SK-N-SH (cell line): ENCODE measurements around the gene PPP3CA. TPM values are rescaled to one million over a fixed set of nuclear protein-coding genes. Genes with fewer than 3 reads are reported as not detected.

Experiments used
- CTCF ChIA-PET: fragments of 300-600, 350-600 bp; formaldehyde crosslinking; extraction: SDS; loops from one replicate; lab custom pipeline; 2021; lab: Yijun Ruan, JAX
- POLR2A ChIA-PET: fragments of 350-600 bp; sonication (Branson Sonifier 250); formaldehyde crosslinking; extraction: SDS; loops from one replicate; lab custom pipeline; 2020; ENCODE audit warnings: antibody characterized with exemption, inconsistent platforms; lab: Yijun Ruan, JAX
- DNase-seq: peaks from one replicate; pipeline ENCODE4 v3.0.0; 2012
- H2AFZ ChIP-seq: fragments of 200-600 bp; sonication (generic); 2 replicates; pipeline ENCODE4 v1.8.1; 2016; ENCODE audit warnings: antibody characterized with exemption, mild to moderate bottlenecking, low read depth
- H3F3A ChIP-seq: fragments of 200-600 bp; sonication (generic); replicated peaks from 2 replicates; pipeline ENCODE3; 2016; ENCODE audit warnings: antibody characterized with exemption, mild to moderate bottlenecking; ENCODE audit not compliant: insufficient read depth
- H3K27ac ChIP-seq, 2 experiments: fragments of 200-500 bp in 1 of 2; fragments of 200-600 bp in 1 of 2; sonication (Bioruptor generic) in 1 of 2; sonication (generic), shearing (Covaris generic) in 1 of 2; 2 replicates each; pipeline versions ENCODE4 v1.5.1 to v1.6.1; 2014 to 2016; ENCODE audit warnings: low read depth in 2 of 2, inconsistent platforms in 1 of 2, low read length in 1 of 2, mild to moderate bottlenecking in 1 of 2, mixed read lengths in 1 of 2
- H3K27me3 ChIP-seq: fragments of 200-600 bp; sonication (generic), shearing (Covaris generic); 2 replicates; pipeline ENCODE4 v1.6.1; 2016; ENCODE audit warnings: mixed run types; ENCODE audit not compliant: insufficient read depth
- H3K36me3 ChIP-seq, 2 experiments: fragments of 200-500 bp in 1 of 2; fragments of 200-600 bp in 1 of 2; sonication (Bioruptor generic) in 1 of 2; sonication (generic) in 1 of 2; replicated peaks in 1 of 2; 2 replicates each; pipeline versions ENCODE3 to v1.5.1; 2014 to 2016; ENCODE audit warnings: low read length in 1 of 2, mild to moderate bottlenecking in 1 of 2; ENCODE audit not compliant: insufficient read depth in 2 of 2, control insufficient read depth in 1 of 2
- H3K4me1 ChIP-seq, 2 experiments: fragments of 200-500 bp in 1 of 2; fragments of 200-600 bp in 1 of 2; sonication (Bioruptor generic) in 1 of 2; sonication (generic), shearing (Covaris generic) in 1 of 2; 2 replicates each; pipeline versions ENCODE4 v1.5.1 to v1.6.1; 2014 to 2016; ENCODE audit warnings: low read depth in 1 of 2, low read length in 1 of 2, mixed run types in 1 of 2; ENCODE audit not compliant: insufficient read depth in 2 of 2, control insufficient read depth in 1 of 2
- H3K4me2 ChIP-seq: fragments of 200-600 bp; sonication (generic), shearing (Covaris generic); 2 replicates; pipeline ENCODE4 v1.6.1; 2017; ENCODE audit warnings: mixed run types
- H3K4me3 ChIP-seq, 2 experiments: fragments of 200-500 bp in 1 of 2; fragments of 200-600 bp in 1 of 2; sonication (Bioruptor generic) in 1 of 2; sonication (generic), shearing (Covaris generic) in 1 of 2; 2 replicates each; pipeline versions ENCODE4 v1.5.1 to v1.8.1; 2014 to 2016; ENCODE audit warnings: low read depth in 2 of 2, inconsistent platforms in 1 of 2, low read length in 1 of 2, mild to moderate bottlenecking in 1 of 2, mixed read lengths in 1 of 2, moderate library complexity in 1 of 2
- H3K79me2 ChIP-seq: fragments of 200-600 bp; sonication (generic); 2 replicates; pipeline ENCODE4 v1.8.1; 2017; ENCODE audit warnings: mild to moderate bottlenecking; ENCODE audit not compliant: insufficient read depth
- H3K9ac ChIP-seq: fragments of 200-600 bp; sonication (generic); 2 replicates; pipeline ENCODE4 v1.6.1; 2017; ENCODE audit warnings: mixed run types
- H3K9me2 ChIP-seq: fragments of 200-600 bp; sonication (generic); 2 replicates; pipeline ENCODE4 v1.6.1; 2017; ENCODE audit warnings: mixed run types
- H3K9me3 ChIP-seq: fragments of 200-600 bp; sonication (generic); 2 replicates; pipeline ENCODE4 v1.6.1; 2017; ENCODE audit warnings: mixed run types, mild to moderate bottlenecking, moderate library complexity
- H4K20me1 ChIP-seq: fragments of 200-600 bp; sonication (generic); 2 replicates; pipeline ENCODE4 v1.6.1; 2017; ENCODE audit warnings: mild to moderate bottlenecking, mixed run types; ENCODE audit not compliant: insufficient read depth
- CTCF ChIP-seq: fragments of 200-600 bp; sonication (generic); IDR thresholded peaks from 2 replicates; pipeline ENCODE4 v1.6.1; 2017; ENCODE audit warnings: antibody characterized with exemption, mild to moderate bottlenecking, moderate library complexity
- FOSL2 ChIP-seq: IDR thresholded peaks from 2 replicates; pipeline ENCODE4 v1.4.0; 2012; ENCODE audit warnings: low read depth, mild to moderate bottlenecking, moderate library complexity, borderline replicate concordance
- FOXJ3 ChIP-seq: sonication (generic); formaldehyde crosslinking; IDR thresholded peaks from 2 replicates; pipeline ENCODE4 v1.5.1; 2020; ENCODE audit warnings: mild to moderate bottlenecking, missing genetic modification reagents
- JUND ChIP-seq: IDR thresholded peaks from 2 replicates; pipeline ENCODE4 v1.4.0; 2012
- MXI1 ChIP-seq: IDR thresholded peaks from 2 replicates; pipeline ENCODE4 v1.6.1; 2012; ENCODE audit warnings: mild to moderate bottlenecking, low read depth, low read length, improper control_type of control experiment
- SIN3A ChIP-seq: IDR thresholded peaks from 2 replicates; pipeline ENCODE4 v1.6.1; 2012; ENCODE audit warnings: low read depth, mild to moderate bottlenecking, low read length, moderate library complexity, borderline replicate concordance
- TAF1 ChIP-seq: IDR thresholded peaks from 2 replicates; pipeline ENCODE4 v1.6.1; 2012; ENCODE audit warnings: low read depth, mild to moderate bottlenecking, low read length, moderate library complexity, borderline replicate concordance
- USF1 ChIP-seq: IDR thresholded peaks from 2 replicates; pipeline ENCODE4 v1.4.0; 2012; ENCODE audit warnings: low read depth, borderline replicate concordance
- USF2 ChIP-seq: fragments of 150-350 bp; IDR thresholded peaks from 2 replicates; pipeline ENCODE4 v1.6.1; 2017; ENCODE audit warnings: antibody characterized with exemption, low read length, low read depth, borderline replicate concordance
- WGBS: methylation state at CpG from one replicate; pipeline ENCODE4 v1.1.6; 2017; ENCODE audit warnings: low lambda C conversion rate; 5-methylcytosine and 5-hydroxymethylcytosine counted together
- polyA plus RNA-seq, 3 experiments: library from polyadenylated mRNA; depleted of rRNA; stranded (reverse); fragments of >200 nt; gene quantifications; 2 replicates each; pipeline ENCODE4 v1.2.3, GENCODE V29; 2012

PPP3CA gene
- polyA plus RNA-seq, 1 of the 3 experiments (the other 2 are of a cell fraction), result 10.7 TPM

GRCh38 chr4:101288365-101289145 is 58.8 kb downstream of the PPP3CA start:
- Histone ChIP-seq H3K9ac (no peak overlapping the region), H3K27ac (no peak overlapping the region), H3K4me3 (no peak overlapping the region), H3K79me2 (peaks cover 64% of the 10 kb centered on the region), H3K9me3 (no peaks in the 10 kb centered on the region), H3F3A (no peaks in the 10 kb centered on the region), H2AFZ (no peak overlapping the region), H3K27me3 (no peaks in the 10 kb centered on the region), H3K9me2 (no peaks in the 10 kb centered on the region), H3K4me2 (no peak overlapping the region), H4K20me1 (peaks cover 7% of the 10 kb centered on the region; the same call in 1 of the 2 replicates), H3K4me1 (peaks cover 2 to 34% of the 10 kb centered on the region in 2 experiments; a peak in 2 of 4 replicates), H3K36me3 (no peaks in the 10 kb centered on the region)
- CTCF ChIA-PET, result no interaction called here
- POLR2A ChIA-PET, result no interaction called here
- WGBS, result 81% methylated on average over 6 of the region's 6 CpGs
- TF ChIP-seq MXI1 (no peak), USF2 (no peak), USF1 (no peak), FOXJ3 (CRISPR knock-in tag) (no peak), FOSL2 (no peak), SIN3A (no peak)
- DNase-seq, result no peak

GRCh38 chr4:101287324-101287723 is 60.0 kb downstream of the PPP3CA start:
- no peak overlapping the region for H3K9ac ChIP-seq
- H3K4me2 ChIP-seq, result no peak overlapping the region
- 90% methylated on average over 2 of the region's 2 CpGs for WGBS
- no peaks in the 10 kb centered on the region for H3F3A ChIP-seq
- peaks cover 7% of the 10 kb centered on the region; the same call in 1 of the 2 replicates for H4K20me1 ChIP-seq
- no peaks in the 10 kb centered on the region for H3K9me3 ChIP-seq
- peaks cover 2 to 38% of the 10 kb centered on the region in 2 experiments; a peak in 2 of 4 replicates for H3K4me1 ChIP-seq
- H3K27ac ChIP-seq, result no peak overlapping the region
- ChIA-PET POLR2A (no interaction called here), CTCF (interaction anchor here (1.1 to 1.4 kb wide), 2 partner anchors 20 to 444 kb away, joined by 3 read pairs; no protein-coding TSS in a partner anchor)
- no peak overlapping the region for H2AFZ ChIP-seq
- no peaks in the 10 kb centered on the region for H3K36me3 ChIP-seq
- no peak for DNase-seq
- peaks cover 59% of the 10 kb centered on the region for H3K79me2 ChIP-seq
- TF ChIP-seq TAF1 (no peak), JUND (no peak), CTCF (no peak)
- H3K4me3 ChIP-seq, result no peak overlapping the region
- H3K27me3 ChIP-seq, result no peaks in the 10 kb centered on the region
- H3K9me2 ChIP-seq, result no peaks in the 10 kb centered on the region
